ENCODE measurements around the gene KRT78.

DNA sequence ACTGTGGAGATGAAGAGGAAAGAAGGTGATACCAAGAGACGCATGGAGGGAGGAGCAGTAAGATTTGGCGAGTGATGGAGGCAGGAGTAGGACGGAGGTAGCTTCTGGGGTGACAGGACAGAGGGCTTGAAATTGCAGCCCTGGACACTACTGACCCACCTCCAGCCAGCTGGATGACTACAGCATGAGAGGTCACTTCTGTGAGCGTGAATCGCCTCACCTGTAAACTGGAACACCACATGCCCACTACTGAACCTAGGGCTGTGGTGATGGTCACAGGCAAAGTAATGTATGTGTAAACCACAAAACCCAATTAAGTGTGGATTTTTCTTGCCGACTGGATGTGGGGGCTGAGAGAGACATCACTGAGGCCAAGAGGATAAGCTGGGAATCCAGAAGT, 28.3 kb downstream of the KRT78 start:
- TF ChIP-seq CTCF (conservative IDR thresholded peaks at IDR 0.05; ENCODE audit: low read depth, low read length) (no peak), EZH2 (IDR thresholded peaks at IDR 0.05; ENCODE audit: borderline replicate concordance, low read depth, low read length, poor library complexity, severe bottlenecking) (no peak)

Data from A673 (cell line).